ENCODE data around the gene SLX4IP.

- TF ChIP-seq, protein P1, sequence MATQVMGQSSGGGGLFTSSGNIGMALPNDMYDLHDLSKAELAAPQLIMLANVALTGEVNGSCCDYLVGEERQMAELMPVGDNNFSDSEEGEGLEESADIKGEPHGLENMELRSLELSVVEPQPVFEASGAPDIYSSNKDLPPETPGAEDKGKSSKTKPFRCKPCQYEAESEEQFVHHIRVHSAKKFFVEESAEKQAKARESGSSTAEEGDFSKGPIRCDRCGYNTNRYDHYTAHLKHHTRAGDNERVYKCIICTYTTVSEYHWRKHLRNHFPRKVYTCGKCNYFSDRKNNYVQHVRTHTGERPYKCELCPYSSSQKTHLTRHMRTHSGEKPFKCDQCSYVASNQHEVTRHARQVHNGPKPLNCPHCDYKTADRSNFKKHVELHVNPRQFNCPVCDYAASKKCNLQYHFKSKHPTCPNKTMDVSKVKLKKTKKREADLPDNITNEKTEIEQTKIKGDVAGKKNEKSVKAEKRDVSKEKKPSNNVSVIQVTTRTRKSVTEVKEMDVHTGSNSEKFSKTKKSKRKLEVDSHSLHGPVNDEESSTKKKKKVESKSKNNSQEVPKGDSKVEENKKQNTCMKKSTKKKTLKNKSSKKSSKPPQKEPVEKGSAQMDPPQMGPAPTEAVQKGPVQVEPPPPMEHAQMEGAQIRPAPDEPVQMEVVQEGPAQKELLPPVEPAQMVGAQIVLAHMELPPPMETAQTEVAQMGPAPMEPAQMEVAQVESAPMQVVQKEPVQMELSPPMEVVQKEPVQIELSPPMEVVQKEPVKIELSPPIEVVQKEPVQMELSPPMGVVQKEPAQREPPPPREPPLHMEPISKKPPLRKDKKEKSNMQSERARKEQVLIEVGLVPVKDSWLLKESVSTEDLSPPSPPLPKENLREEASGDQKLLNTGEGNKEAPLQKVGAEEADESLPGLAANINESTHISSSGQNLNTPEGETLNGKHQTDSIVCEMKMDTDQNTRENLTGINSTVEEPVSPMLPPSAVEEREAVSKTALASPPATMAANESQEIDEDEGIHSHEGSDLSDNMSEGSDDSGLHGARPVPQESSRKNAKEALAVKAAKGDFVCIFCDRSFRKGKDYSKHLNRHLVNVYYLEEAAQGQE (IDR thresholded peaks at IDR 0.05; ENCODE audit: low read depth): no peak
- TF ChIP-seq MAX (IDR thresholded peaks at IDR 0.05): no peak
- TF ChIP-seq CEBPB (IDR thresholded peaks at IDR 0.05): no peak
- no peak for TF ChIP-seq TEAD4 (IDR thresholded peaks at IDR 0.05)
Measured at GRCh38 chr20:10613911-10614310, 178.8 kb downstream of the SLX4IP start.
